ENCODE measurements around the gene HAGHL. TPM values are rescaled to one million over a fixed set of nuclear protein-coding genes. Genes with fewer than 3 reads are reported as not detected.

Gene HAGHL
- total RNA-seq, 1 experiment from 2014 or later = 7.8 TPM

DNA sequence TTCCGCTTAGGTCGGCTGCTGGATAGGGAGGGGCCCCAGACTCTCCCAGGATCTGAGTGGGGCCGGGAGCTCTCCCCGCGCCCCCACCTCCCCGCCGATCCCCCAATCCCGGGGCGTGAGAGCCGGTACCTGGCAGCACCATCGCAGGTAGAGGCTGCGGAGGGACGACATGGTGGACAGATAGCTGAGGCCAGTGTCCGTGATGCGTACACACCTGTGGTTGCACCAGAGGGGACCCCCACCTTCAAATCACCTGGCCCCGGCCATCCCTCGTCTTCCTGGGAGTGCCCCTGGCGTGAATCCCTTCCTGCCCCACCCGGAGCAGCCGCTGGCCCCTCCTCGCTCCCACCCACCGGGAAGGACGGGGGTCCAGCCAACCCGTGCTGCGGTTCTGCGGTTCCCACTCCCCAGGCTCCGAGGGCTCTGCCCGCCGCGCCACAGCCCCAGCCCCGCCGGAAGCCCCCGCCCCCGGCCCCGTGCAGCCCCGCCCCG lies 32.0 kb upstream of the HAGHL start:
- Histone ChIP-seq H3K4me1 (replicated peaks) (peaks cover 4% of the 10 kb centered on the region), H3K9me3 (replicated peaks) (no peaks in the 10 kb centered on the region)

DNA sequence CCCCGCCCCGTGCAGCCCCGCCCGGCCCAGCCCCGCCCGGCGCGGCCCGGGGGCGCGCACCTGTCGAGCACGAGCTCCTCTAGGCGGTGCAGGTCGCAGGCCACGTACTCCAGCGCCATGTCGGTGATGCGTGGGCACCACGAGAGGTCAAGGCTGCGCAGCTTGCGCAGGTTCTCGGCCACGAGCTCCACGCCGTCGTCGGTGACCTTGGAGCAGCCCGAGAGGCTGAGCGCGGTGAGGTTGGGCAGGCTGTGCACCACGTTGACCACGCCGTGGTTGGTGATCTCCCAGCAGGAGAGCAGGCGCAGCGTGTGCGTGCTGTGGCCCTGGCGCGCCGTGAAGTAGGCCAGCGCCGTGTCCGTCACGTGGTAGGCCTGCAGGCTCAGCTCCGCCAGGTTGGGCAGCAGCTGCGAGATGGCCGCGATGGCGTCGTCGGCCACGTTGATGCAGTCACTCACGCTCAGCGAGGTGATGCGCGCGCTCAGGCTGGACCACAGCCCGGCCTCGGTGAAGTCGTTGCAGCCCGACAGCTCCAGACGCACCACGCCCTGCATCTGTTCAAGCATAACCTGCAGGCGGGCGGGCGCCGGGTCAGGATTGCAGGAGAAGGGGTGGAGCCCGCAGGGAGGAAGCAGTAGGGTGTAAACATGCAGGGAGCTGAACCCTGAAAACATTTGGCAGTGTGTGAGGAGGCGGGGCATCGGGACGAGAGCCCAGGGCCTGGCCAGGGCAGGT lies 31.4 kb upstream of the HAGHL start:
- Histone ChIP-seq H3K4me1 (replicated peaks) (peaks cover 2% of the 10 kb centered on the region), H3K9me3 (replicated peaks) (no peaks in the 10 kb centered on the region), H3K36me3 (no peaks in the 10 kb centered on the region), H3K4me3 (no peak overlapping the region), H3K27me3 (replicated peaks) (peaks cover 76% of the 10 kb centered on the region), H3K27ac (no peak overlapping the region)
- no peak for DNase-seq (ENCODE audit: low read depth in 1 of 2, low spot score in 2 of 2)

More for the DNA sequence above, 32.0 kb upstream of the HAGHL start:
- H3K36me3 ChIP-seq = no peaks in the 10 kb centered on the region
- H3K27me3 ChIP-seq (replicated peaks) = peaks cover 70% of the 10 kb centered on the region
- no peak overlapping the region for H3K4me3 ChIP-seq
- DNase-seq (ENCODE audit: low read depth in 1 of 2, low spot score in 2 of 2) = no peak
- no peak overlapping the region for H3K27ac ChIP-seq

DNA sequence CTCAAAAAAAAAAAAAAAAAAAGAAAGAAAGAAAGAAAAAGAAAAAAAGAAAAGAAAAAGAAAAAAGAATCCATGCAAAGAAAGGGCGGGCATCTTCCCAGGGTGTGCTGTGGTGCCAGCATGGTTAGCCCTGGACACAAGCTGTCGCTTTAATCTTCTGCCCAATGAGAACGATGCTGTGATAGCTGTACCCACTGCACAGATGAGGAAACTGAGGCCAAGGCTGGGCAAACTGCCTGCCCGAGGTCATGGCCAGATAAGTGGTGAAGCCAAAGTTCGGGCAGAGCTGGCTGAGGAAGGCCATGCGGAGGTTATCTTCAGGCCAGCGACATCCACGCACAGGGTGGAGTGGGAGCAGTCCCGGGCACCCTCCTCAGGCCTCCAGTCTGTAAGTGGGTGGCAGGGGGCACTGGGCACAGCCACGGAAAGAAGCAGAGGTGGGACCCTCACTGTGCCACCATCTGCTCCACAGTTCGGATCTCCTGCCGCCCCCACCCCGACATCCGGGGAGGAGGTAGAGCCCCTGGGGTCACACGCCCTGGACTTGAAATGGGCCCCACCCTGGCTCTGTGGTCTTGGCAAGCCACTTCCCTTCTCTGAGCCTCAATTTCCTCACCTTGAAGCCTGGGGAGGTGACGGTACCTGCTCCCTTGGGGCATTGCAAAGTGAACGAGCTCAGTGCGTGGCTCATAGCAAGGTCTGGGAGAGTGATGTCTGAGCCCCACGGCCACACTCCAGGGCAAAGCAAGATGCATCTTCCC lies 27.8 kb upstream of the HAGHL start:
- peaks cover 81% of the 10 kb centered on the region for H3K27me3 ChIP-seq (replicated peaks)
- no peak overlapping the region for H3K27ac ChIP-seq
- H3K9me3 ChIP-seq (replicated peaks) = no peaks in the 10 kb centered on the region
- H3K4me1 ChIP-seq (replicated peaks) = no peaks in the 10 kb centered on the region; the same call in 1 of the 2 replicates
- H3K4me3 ChIP-seq = no peak overlapping the region
- no peak for DNase-seq (ENCODE audit: low read depth in 1 of 2, low spot score in 2 of 2)
- no peaks in the 10 kb centered on the region for H3K36me3 ChIP-seq

DNA sequence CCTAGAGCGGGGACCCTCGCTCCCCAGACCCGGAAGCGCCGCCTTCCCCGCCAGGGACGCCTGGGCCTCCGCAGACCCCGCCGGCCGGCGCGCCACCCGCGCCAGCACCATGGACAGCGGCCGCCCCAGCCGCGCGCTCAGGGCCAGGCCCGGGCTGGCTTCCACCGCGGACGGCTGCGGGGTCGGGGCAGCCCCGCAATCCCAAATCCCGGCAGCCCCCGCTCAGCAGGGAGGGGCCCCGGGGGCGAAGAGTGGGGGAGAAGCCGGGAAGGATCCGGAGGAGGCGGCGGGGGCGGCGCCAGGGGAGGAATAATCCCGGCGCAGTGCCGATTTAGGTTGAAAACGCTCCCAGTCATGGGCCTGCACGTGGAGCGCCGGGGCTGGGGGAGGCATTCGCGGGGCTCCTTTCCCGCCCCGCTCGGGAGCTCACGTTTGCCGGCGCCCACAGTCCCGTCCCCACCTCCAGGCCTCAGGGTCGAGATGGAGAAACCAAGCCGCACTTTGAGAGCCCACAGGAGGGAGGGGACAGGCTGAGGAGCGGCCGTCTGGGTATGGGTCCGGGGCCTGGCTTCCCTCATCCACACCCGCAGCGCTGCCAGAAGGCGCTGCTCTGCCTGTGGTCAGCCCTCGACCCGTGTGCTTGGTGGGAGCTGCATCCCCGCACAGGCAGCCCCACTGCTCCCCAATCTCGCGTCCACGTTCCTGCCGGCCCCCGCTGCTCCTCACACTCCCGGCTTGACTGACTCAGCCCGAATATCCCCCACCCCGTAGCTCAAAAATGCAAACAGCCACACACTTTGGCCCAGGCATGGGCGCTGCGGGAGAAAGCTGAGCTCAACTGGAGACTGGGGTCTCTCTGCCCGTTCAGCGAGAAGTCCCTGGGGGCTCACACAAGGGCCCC lies 26.0 kb upstream of the HAGHL start:
- H3K9me3 ChIP-seq (replicated peaks) = no peaks in the 10 kb centered on the region
- no peaks in the 10 kb centered on the region for H3K36me3 ChIP-seq
- no peaks in the 10 kb centered on the region for H3K4me1 ChIP-seq (replicated peaks)
- H3K27me3 ChIP-seq (replicated peaks) = peaks cover 76% of the 10 kb centered on the region
- no peak overlapping the region for H3K4me3 ChIP-seq
- DNase-seq (ENCODE audit: low read depth in 1 of 2, low spot score in 2 of 2) = no peak
- H3K27ac ChIP-seq = no peak overlapping the region

DNA sequence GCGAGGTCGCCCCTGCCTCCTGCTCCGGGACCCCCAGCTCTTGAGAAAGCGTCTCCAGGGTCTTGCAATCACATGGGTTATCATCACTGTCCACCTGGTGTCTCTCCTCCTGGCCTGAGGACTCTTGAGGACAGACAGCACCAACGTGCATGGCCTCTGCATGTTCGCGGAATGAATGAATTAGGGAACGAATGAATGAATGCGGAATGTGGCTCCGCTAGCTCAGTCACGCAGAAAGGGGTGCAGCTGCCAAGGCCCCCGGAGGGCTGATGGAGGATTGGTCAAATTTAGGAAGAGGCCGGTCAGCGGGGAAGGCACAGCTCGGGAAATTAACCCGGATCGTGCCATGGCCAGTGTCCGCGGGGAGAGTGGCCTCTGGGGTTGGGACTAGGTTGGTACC lies 24.6 kb upstream of the HAGHL start:
- peaks cover 84% of the 10 kb centered on the region for H3K27me3 ChIP-seq (replicated peaks)
- H3K27ac ChIP-seq = no peak overlapping the region
- H3K36me3 ChIP-seq = no peaks in the 10 kb centered on the region
- no peak overlapping the region for H3K4me3 ChIP-seq
- no peaks in the 10 kb centered on the region for H3K9me3 ChIP-seq (replicated peaks)
- DNase-seq (ENCODE audit: low read depth in 1 of 2, low spot score in 2 of 2) = no peak
- no peaks in the 10 kb centered on the region for H3K4me1 ChIP-seq (replicated peaks)

DNA sequence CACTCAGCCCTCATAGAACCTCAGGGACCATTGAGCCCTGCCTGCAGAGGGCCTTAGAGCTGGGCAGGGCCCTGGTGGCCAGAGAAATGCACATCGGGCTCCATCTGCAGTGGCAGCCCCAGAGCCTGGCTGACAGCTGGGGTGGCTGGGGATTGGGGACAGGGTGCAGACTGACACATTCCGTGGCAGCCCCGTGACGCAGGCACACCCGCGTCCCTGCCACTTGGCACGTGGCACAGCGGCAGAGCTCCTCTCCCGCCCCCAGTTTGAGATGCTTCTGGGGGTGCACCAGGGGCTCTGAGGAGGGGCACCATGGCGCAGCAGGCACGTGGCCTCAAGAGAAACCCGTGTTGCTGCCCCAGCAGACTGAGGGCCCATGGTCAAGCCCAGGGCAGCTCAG lies 23.5 kb upstream of the HAGHL start:
- peaks cover 80% of the 10 kb centered on the region for H3K27me3 ChIP-seq (replicated peaks)
- no peak for DNase-seq (ENCODE audit: low read depth in 1 of 2, low spot score in 2 of 2)
- no peak overlapping the region for H3K4me3 ChIP-seq

DNA sequence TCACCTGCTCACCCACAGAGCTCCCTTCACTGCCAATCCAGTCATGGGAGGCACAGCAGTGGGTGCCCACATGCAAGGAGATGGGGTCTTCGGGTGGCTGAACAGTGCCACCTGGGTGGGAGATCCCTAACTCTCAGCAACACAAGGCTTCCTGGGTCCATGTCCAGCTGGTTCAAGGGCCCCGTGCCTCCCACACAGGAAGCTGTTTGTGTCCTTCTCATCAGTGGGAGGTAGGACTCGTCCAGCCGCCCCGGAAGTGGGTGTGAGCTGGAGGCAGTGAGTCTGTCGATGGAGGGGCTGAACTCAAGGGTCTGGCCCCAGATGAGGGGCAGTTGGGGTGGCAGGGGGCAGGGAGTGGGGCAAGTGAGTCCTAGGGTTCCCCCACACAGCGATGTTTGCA lies 22.9 kb upstream of the HAGHL start:
- no peak overlapping the region for H3K27ac ChIP-seq

More for the DNA sequence above, 23.5 kb upstream of the HAGHL start:
- Histone ChIP-seq H3K9me3 (replicated peaks) (no peaks in the 10 kb centered on the region), H3K27ac (no peak overlapping the region), H3K36me3 (no peaks in the 10 kb centered on the region), H3K4me1 (replicated peaks) (no peaks in the 10 kb centered on the region)

DNA sequence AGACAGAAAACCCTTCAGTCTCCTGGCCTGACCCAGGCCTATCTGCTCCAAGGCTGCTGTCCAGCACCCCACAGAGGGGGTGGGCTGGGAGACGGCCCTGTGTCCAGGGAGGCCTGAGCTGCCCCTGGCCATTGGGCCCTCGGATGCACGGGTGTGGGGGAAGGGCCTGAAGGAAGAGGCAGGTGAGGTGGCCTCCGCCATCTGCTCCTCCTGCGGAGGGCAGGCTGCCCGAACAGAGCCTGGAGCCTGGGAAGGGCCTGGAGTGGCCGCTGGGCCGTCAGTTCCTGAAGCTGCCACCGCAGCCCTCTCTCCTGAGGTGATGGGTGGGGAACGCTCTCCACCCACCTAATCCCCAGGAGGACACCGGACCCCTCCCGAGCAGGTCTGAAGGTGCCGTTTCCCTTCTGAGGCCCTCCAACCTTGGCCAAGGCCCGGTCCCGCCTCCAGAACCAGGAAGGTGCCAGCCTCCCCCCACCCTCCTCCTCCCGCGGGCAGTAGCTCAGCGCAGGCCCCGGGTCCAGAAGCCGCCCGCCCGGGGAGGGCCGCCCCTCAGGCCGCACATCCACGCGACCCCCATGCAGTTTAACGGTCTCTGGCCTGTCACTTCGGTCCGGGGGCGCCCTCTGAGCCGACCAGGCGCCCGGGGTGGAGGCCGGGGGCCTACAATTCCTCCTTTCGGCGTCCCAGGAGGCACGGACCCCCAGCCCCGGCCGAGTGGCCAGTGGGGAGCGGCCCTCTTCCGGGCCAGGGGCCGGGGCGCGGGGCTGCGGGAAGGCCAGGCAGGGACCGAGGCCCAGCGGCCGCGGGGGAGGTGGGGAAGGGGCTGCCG lies 22.1 kb upstream of the HAGHL start:
- Histone ChIP-seq H3K4me1 (replicated peaks) (peaks cover 2% of the 10 kb centered on the region), H3K36me3 (no peaks in the 10 kb centered on the region), H3K9me3 (replicated peaks) (no peaks in the 10 kb centered on the region), H3K4me3 (no peak overlapping the region), H3K27ac (no peak overlapping the region), H3K27me3 (replicated peaks) (peaks cover 77% of the 10 kb centered on the region)
- DNase-seq (ENCODE audit: low read depth in 1 of 2, low spot score in 2 of 2) = no peak

More for the DNA sequence above, 22.9 kb upstream of the HAGHL start:
- DNase-seq (ENCODE audit: low read depth in 1 of 2, low spot score in 2 of 2) = no peak
- Histone ChIP-seq H3K4me1 (replicated peaks) (no peaks in the 10 kb centered on the region), H3K9me3 (replicated peaks) (no peaks in the 10 kb centered on the region), H3K27me3 (replicated peaks) (peaks cover 77% of the 10 kb centered on the region), H3K4me3 (no peak overlapping the region), H3K36me3 (no peaks in the 10 kb centered on the region)

DNA sequence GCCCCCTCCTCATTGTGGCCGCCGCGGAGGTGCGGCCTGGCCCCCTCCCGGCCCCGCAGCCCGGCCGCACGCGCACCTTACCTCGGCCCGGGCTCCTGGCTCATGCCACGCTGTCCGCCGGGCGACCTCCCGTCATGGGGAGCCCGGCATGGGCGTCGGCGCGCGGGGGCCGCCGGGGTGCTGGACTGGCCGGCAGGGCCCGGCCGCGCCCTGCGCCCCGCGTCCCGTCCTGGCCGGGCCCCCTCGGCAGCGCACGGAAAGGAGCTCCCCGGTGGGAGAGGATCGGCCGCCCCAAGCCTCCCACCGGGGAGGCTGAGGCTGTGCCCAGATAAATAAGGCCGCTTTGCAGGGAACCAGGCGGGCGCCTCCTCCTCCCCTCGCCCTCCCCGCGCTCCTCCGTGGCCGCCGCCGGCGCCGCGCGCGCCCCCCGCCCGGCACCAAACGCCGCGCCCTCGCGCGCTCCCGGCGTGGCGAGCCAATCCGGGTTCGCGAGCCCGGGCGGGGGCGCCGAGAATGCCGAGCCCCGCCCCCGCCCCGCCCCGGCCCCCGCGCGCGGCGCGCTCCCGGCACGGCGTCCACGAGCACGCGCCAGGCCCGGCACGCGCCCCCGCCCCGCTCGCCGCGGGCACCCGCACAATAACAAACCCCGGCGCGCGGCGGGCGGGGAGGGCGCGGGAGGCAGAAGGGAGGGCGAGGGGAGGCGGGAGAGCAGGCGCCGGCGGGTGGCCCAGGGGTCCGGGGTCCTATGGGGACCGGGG lies 21.3 kb upstream of the HAGHL start, which contains the start of gene FBXL16:
TSS of gene FBXL16 (minus strand) at position 371 of the 758 bp plus-strand sequence. CDS start 8,396 bp downstream, outside the sequence.
- Histone ChIP-seq H3K9me3 (replicated peaks) (no peaks in the 10 kb centered on the region), H3K4me1 (replicated peaks) (peaks cover 6% of the 10 kb centered on the region), H3K36me3 (no peaks in the 10 kb centered on the region), H3K27ac (no peak within 1 kb of the TSS), H3K4me3 (no peak within 1 kb of the TSS), H3K27me3 (replicated peaks) (peaks cover 77% of the 10 kb centered on the region)
- DNase-seq (ENCODE audit: low read depth in 1 of 2, low spot score in 2 of 2) = no peak

DNA sequence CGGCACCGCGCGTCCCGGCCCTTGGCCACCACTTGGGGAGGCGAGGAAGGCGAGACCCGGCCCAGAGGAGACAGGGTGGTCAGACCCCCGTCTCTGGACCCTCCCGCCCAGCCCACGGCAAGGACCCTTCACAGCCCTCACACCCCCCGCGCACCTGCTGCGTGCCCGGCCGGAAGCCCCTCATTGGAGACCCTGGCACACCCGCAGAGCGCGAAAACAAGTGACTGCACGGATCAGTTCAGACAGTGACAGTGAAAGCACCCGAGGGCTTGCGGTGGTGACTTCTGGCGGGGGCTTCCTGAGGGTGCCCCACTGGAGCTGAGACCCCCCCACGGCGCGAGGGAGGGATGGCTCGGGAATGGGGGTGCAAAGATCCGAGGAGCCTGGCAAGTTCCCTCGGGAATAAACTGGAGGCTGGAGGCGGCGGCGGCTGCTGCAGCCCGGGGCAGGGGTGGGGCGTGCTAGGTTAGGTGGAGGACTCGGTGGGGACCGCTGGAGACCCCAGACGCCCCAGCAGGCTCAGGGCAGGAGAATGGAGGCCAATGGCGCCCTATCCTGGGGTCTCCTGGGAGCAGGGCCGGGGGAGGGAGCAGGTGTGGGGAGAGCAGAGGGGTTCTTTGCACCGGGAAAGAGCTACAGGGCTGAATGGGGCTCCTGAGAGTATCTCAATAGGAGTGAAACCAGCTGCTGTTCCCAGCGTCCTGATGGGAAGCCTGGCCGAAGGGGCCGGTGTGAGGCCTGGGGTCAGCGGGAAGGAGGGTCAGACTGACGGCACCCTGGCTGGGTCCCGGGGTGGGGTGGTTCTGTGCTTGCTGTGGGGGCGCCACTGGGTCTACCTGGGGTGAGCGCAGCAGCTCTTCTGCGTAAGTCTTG lies 20.5 kb upstream of the HAGHL start:
- Histone ChIP-seq H3K27ac (no peak overlapping the region), H3K9me3 (replicated peaks) (no peaks in the 10 kb centered on the region), H3K27me3 (replicated peaks) (peaks cover 73% of the 10 kb centered on the region), H3K4me3 (no peak overlapping the region), H3K4me1 (replicated peaks) (peaks cover 6% of the 10 kb centered on the region), H3K36me3 (no peaks in the 10 kb centered on the region)
- no peak for DNase-seq (ENCODE audit: low read depth in 1 of 2, low spot score in 2 of 2)

DNA sequence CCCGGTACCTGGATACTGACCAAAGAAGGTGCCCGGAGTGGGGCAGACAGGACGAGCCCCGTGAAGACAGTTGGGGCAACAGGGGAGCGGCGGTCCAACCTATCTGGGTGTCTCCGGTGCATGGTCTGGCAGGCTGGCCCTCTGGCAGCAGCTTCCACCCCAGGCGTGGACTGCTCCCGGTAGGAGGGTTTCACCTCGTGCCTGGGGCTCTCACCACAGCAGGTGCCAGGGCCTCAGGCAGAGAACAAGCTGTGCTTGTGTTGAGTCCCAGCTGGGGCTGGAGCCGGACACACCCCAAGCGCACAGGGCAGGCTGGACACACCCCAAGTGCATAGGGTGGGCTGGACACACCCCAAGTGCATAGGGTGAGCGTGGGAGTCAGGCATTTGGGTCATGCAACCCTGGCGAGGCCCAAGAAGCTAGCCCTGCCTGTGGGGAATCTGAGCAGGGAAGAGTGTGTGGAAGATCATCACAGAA lies 19.8 kb upstream of the HAGHL start:
- Histone ChIP-seq H3K4me1 (replicated peaks) (peaks cover 6% of the 10 kb centered on the region), H3K27ac (no peak overlapping the region), H3K36me3 (no peaks in the 10 kb centered on the region), H3K27me3 (replicated peaks) (peaks cover 67% of the 10 kb centered on the region), H3K4me3 (no peak overlapping the region), H3K9me3 (replicated peaks) (no peaks in the 10 kb centered on the region)
- DNase-seq (ENCODE audit: low read depth in 1 of 2, low spot score in 2 of 2) = no peak

Measured in SJSA1 (cell line).